IMR-90 (cell line): ENCODE results near the gene E4F1. TPM values are rescaled to one million over a fixed set of nuclear protein-coding genes. Genes with fewer than 3 reads are reported as not detected.
A peak's percentile ranks its signal among the peaks of the same experiment; 100 is the strongest.

Experiments used
- ATAC-seq: fragments of 200-7000 bp; cut with Tn5 transposase; 2 replicates; pipeline ENCODE4 v1.9.1; 2020; ENCODE audit warnings: low read depth, mild to moderate bottlenecking, moderate library complexity
- BruUV-seq: library from RNA; stranded (reverse); fragments of 400-500 nt; replicated peaks from 2 replicates; lab custom pipeline; 2021; lab: Mats Ljungman, UMichigan
- CTCF ChIA-PET: fragments of 300-600 bp; formaldehyde crosslinking; extraction: SDS; loops from one replicate; lab custom pipeline; 2021; ENCODE audit warnings: antibody characterized with exemption; lab: Yijun Ruan, JAX
- POLR2A ChIA-PET: fragments of 300-600 bp; sonication (Branson Sonifier 250); formaldehyde crosslinking; loops from one replicate; lab custom pipeline; 2022; ENCODE audit warnings: antibody characterized with exemption; ENCODE audit not compliant: unreplicated experiment; lab: Charles Lee
- DNase-seq: peaks from one replicate; pipeline ENCODE4 v3.0.0; 2013
- H2AFZ ChIP-seq: replicated peaks from 2 replicates; pipeline ENCODE3; 2013; ENCODE audit warnings: low read length, mild to moderate bottlenecking; ENCODE audit not compliant: poor library complexity
- H2AK5ac ChIP-seq: 2 replicates; pipeline ENCODE4 v1.6.1; 2013; ENCODE audit warnings: low read depth, low read length, inconsistent platforms
- H2AK9ac ChIP-seq: replicated peaks from 2 replicates; pipeline ENCODE3; 2013; ENCODE audit warnings: mild to moderate bottlenecking, low read depth, low read length, moderate library complexity; ENCODE audit not compliant: poor library complexity
- H2BK120ac ChIP-seq: 2 replicates; pipeline ENCODE4 v1.6.1; 2013; ENCODE audit warnings: low read depth, low read length, inconsistent platforms
- H2BK15ac ChIP-seq: 3 replicates; pipeline ENCODE4 v1.6.1; 2013; ENCODE audit warnings: low read depth, low read length, inconsistent platforms
- H2BK20ac ChIP-seq: 2 replicates; pipeline ENCODE4 v1.6.1; 2013; ENCODE audit warnings: low read depth, mild to moderate bottlenecking, inconsistent platforms, low read length, moderate library complexity
- H2BK5ac ChIP-seq: 2 replicates; pipeline ENCODE4 v1.6.1; 2013; ENCODE audit warnings: mild to moderate bottlenecking, low read depth, low read length, inconsistent platforms; ENCODE audit not compliant: poor library complexity, severe bottlenecking
- H3K14ac ChIP-seq: replicated peaks from 2 replicates; pipeline ENCODE4 v1.6.1; 2013; ENCODE audit warnings: low read depth, low read length, inconsistent platforms
- H3K18ac ChIP-seq: 2 replicates; pipeline ENCODE4 v1.6.1; 2013; ENCODE audit warnings: low read depth, low read length, control low read depth
- H3K23ac ChIP-seq: 2 replicates; pipeline ENCODE4 v1.6.1; 2013; ENCODE audit warnings: low read depth, low read length, inconsistent platforms
- H3K27ac ChIP-seq: 2 replicates; pipeline ENCODE4 v1.5.1; 2013; ENCODE audit warnings: mild to moderate bottlenecking, control low read depth, low read length; ENCODE audit not compliant: insufficient read depth
- H3K27me3 ChIP-seq: 2 replicates; pipeline ENCODE4 v1.6.1; 2013; ENCODE audit warnings: low read length; ENCODE audit not compliant: control insufficient read depth, insufficient read depth
- H3K36me3 ChIP-seq: 2 replicates; pipeline ENCODE4 v1.6.1; 2013; ENCODE audit warnings: low read length, mixed read lengths; ENCODE audit not compliant: control insufficient read depth, insufficient read depth
- H3K4ac ChIP-seq: 2 replicates; pipeline ENCODE4 v1.6.1; 2013; ENCODE audit warnings: low read depth, low read length, inconsistent platforms
- H3K4me1 ChIP-seq: 2 replicates; pipeline ENCODE4 v1.6.1; 2013; ENCODE audit warnings: low read length, mixed read lengths; ENCODE audit not compliant: control insufficient read depth, insufficient read depth
- H3K4me2 ChIP-seq: 2 replicates; pipeline ENCODE4 v1.6.1; 2013; ENCODE audit warnings: low read depth, mild to moderate bottlenecking, control low read depth, low read length, moderate library complexity
- H3K4me3 ChIP-seq: 2 replicates; pipeline ENCODE4 v1.5.1; 2013; ENCODE audit warnings: low read depth, mild to moderate bottlenecking, control low read depth, low read length, moderate library complexity; ENCODE audit not compliant: insufficient read depth
- H3K56ac ChIP-seq: 2 replicates; pipeline ENCODE4 v1.6.1; 2013; ENCODE audit warnings: low read length, inconsistent platforms; ENCODE audit not compliant: insufficient read depth; ENCODE audit errors: extremely low read depth
- H3K79me1 ChIP-seq, 2 experiments: 2 replicates each; pipeline ENCODE4 v1.6.1; 2013; ENCODE audit warnings: low read length in 2 of 2, inconsistent platforms in 1 of 2, low read depth in 1 of 2
- H3K9ac ChIP-seq: 2 replicates; pipeline ENCODE4 v1.6.1; 2013; ENCODE audit warnings: low read depth, low read length, control low read depth
- H3K9me1 ChIP-seq: 2 replicates; pipeline ENCODE4 v1.6.1; 2013; ENCODE audit warnings: low read length, inconsistent platforms; ENCODE audit not compliant: insufficient read depth
- H3K9me3 ChIP-seq: 2 replicates; pipeline ENCODE4 v1.6.1; 2013; ENCODE audit warnings: low read length; ENCODE audit not compliant: control insufficient read depth, insufficient read depth
- H4K20me1 ChIP-seq: 2 replicates; pipeline ENCODE4 v1.6.1; 2013; ENCODE audit warnings: low read length, inconsistent platforms; ENCODE audit not compliant: insufficient read depth
- H4K5ac ChIP-seq: 2 replicates; pipeline ENCODE4 v1.6.1; 2013; ENCODE audit warnings: mild to moderate bottlenecking, low read depth, low read length, control low read depth
- H4K8ac ChIP-seq, 2 experiments: 2 replicates each; pipeline ENCODE4 v1.6.1; 2013; ENCODE audit warnings: low read depth in 2 of 2, low read length in 2 of 2, control low read depth in 1 of 2, inconsistent platforms in 1 of 2
- H4K91ac ChIP-seq: 2 replicates; pipeline ENCODE4 v1.6.1; 2013; ENCODE audit warnings: low read depth, low read length, inconsistent platforms; ENCODE audit not compliant: insufficient read depth
- CEBPB ChIP-seq: IDR thresholded peaks from 2 replicates; pipeline ENCODE4 v1.6.1; 2012; ENCODE audit warnings: low read depth, low read length, improper control_type of control experiment
- FOS ChIP-seq: fragments of 150-350 bp; IDR thresholded peaks from 2 replicates; pipeline ENCODE4 v1.6.1; 2016; ENCODE audit warnings: low read depth, low read length
- MAFK ChIP-seq: IDR thresholded peaks from 2 replicates; pipeline ENCODE4 v1.6.1; 2012; ENCODE audit warnings: low read depth, low read length, improper control_type of control experiment
- MAZ ChIP-seq: IDR thresholded peaks from 2 replicates; pipeline ENCODE4 v1.6.1; 2012; ENCODE audit warnings: low read depth, mild to moderate bottlenecking, low read length, improper control_type of control experiment, moderate library complexity, borderline replicate concordance
- NFE2L2 ChIP-seq: fragments of 150-350 bp; IDR thresholded peaks from 2 replicates; pipeline ENCODE4 v1.6.1; 2016; ENCODE audit warnings: low read depth, mild to moderate bottlenecking, low read length
- POLR2A ChIP-seq: IDR thresholded peaks from 2 replicates; pipeline ENCODE4 v1.6.1; 2012; ENCODE audit warnings: mild to moderate bottlenecking, low read depth, low read length
- SMC3 ChIP-seq: fragments of 150-350 bp; IDR thresholded peaks from 2 replicates; pipeline ENCODE4 v1.6.1; 2016; ENCODE audit warnings: low read depth, mild to moderate bottlenecking, antibody characterized with exemption, low read length, moderate library complexity
- WGBS, 2 experiments: methylation state at CpG; one replicate each; pipeline versions ENCODE4 v1.1.5 to v1.1.7; 2013; ENCODE audit warnings: missing lambda C conversion rate in 2 of 2; ENCODE audit not compliant: insufficient read length in 1 of 2; ENCODE audit errors: extremely low coverage in 2 of 2; 5-methylcytosine and 5-hydroxymethylcytosine counted together
- dilution Hi-C: fragments of 300-500 bp; cut with HindIII; formaldehyde crosslinking; loops from one replicate; pipeline ENCODE4 v1.14.3; 2018; ENCODE audit warnings: low sequenced_read_pairs; ENCODE audit not compliant: unreplicated experiment
- in situ Hi-C: fragments of 300-500 bp; cut with MboI; formaldehyde crosslinking; loops from 3 replicates; pipeline ENCODE4 v1.14.3; 2019; ENCODE audit warnings: low sequenced_read_pairs, inconsistent platforms, mixed read lengths
- intact Hi-C: fragments of 100-400 bp; cut with micrococcal nuclease; formaldehyde crosslinking; loops from 2 replicates; pipeline ENCODE4 v1.10.0; 2022
- polyA plus RNA-seq, 3 experiments: library from polyadenylated mRNA; depleted of rRNA; stranded (reverse); fragments of >200 nt; gene quantifications; 2 replicates each; pipeline ENCODE4 v1.2.3, GENCODE V29; 2012; ENCODE audit warnings: low replicate concordance in 1 of 3
- total RNA-seq: library from RNA; depleted of rRNA; stranded (reverse); fragments of >200 nt; gene quantifications from 2 replicates; pipeline ENCODE4 v1.2.3, GENCODE V29; 2012

Gene E4F1
- total and polyA plus RNA-seq, 2 of the 4 experiments (the other 2 are of a cell fraction): 13.1 to 33.0 TPM

DNA sequence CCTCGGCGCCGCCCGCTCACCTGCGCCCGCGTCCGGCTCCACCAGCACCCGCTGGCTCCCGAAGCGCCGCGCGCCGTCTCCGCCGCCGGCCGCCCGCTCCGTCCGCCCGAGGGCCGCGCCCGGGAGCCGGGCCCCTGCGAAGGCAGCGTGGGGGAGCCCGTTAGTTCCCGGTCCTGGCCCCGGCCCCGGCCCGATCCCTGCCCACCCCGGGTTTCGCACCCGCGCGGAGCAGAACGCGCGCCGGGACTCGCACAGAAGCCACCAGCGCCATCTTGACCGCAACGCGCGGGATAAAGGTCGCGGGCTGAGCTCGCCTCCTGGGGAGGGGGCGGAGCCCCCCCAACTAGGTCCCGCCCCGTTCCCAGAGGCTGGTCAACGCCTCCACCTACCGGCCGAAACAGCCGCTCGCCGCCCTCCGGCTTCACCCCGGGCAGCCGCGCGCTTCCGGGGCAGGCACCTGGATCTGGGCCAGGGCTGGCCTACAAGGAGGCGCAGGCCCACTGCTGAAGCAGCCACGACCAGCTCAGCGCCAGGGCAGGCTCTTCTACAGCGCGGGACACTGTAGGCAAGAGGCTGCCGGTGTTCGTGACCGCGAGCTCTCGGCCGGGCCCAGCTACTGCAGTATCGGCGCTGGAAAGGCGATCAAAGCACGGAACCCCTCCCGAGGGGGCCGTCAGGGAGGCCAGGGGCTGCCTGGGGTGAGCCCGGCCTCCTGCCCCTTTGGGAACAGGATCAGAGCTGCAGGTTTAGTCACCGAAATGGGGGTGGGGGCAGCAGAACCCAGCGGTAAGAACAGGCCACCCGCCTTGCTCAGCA is 28.1 kb downstream of the E4F1 start, which contains the start of gene ECI1 (continued):
- no peak for TF ChIP-seq FOS
- TF ChIP-seq CEBPB: no peak
- peak; percentile 14; the same call in 1 of the 2 replicates for TF ChIP-seq SMC3

DNA sequence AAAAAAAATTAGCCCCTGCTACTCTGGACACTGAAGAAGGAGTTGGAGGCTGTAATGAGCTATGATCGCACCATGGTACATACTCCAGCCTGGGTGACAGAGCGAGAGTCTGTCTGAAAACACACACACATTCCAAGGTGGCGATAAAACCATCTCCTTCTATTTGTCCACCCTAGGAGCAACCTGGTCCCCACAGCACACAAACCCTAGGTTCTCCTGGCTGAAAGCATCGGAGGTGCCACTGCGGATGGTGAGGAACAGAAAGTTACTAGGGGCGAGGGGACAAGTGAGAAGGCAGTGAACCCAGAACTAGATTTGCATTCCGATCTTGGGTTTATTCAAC is 29.4 kb downstream of the E4F1 start:
- no CpG with 5 or more reads among the region's 7 CpGs for WGBS, 2 experiments
- no peak overlapping the region for H3K4me3 ChIP-seq
- ChIA-PET CTCF (no interaction called here), POLR2A (no interaction called here)
- no peak overlapping the region for H4K8ac ChIP-seq
- H4K20me1 ChIP-seq: peaks cover 29% of the 10 kb centered on the region
- H2BK15ac ChIP-seq: no peak overlapping the region
- intact Hi-C loops (no loop called here), dilution Hi-C loops (no loop called here), in situ Hi-C loops (loop anchor here (10.0 kb wide), 1 partner anchor 252 kb away; no protein-coding TSS in a partner anchor)
- H3K9me1 ChIP-seq: 0 out of 2 replicates have a peak, but pooled peaks cover 2% of the 10 kb centered on the region
- ATAC-seq (no peak), DNase-seq (no peak)
- no peak for TF ChIP-seq MAFK
- TF ChIP-seq NFE2L2: no peak
- TF ChIP-seq FOS: no peak
- no peak for TF ChIP-seq POLR2A
- TF ChIP-seq SMC3: no peak
- no peak for TF ChIP-seq MAZ
- H3K9me3 ChIP-seq: no peaks in the 10 kb centered on the region
- no peak overlapping the region for H2BK120ac ChIP-seq
- no peak overlapping the region for H2BK5ac ChIP-seq
- no peak overlapping the region for H4K5ac ChIP-seq
- BruUV-seq: no TSS peak
- peaks cover 21 to 50% of the 10 kb centered on the region in 2 experiments for H3K79me1 ChIP-seq
- H3K23ac ChIP-seq: no peak overlapping the region
- H2AFZ ChIP-seq: no peak overlapping the region
- no peak overlapping the region for H2BK20ac ChIP-seq
- no peak overlapping the region for H4K91ac ChIP-seq
- H3K56ac ChIP-seq: no peak overlapping the region
- no peak overlapping the region for H3K9ac ChIP-seq
- no peak overlapping the region for H3K4ac ChIP-seq
- H3K4me1 ChIP-seq: peaks cover 9% of the 10 kb centered on the region
- H3K4me2 ChIP-seq: no peak overlapping the region
- no peak overlapping the region for H3K27ac ChIP-seq
- no peak overlapping the region for H2AK5ac ChIP-seq
- H3K14ac ChIP-seq: no peak overlapping the region
- H3K27me3 ChIP-seq: no peaks in the 10 kb centered on the region
- H3K36me3 ChIP-seq: peaks cover 40% of the 10 kb centered on the region
- no peak overlapping the region for H2AK9ac ChIP-seq
- no peak overlapping the region for H3K18ac ChIP-seq
